ENCODE data around the gene KLK1. TPM values are rescaled to one million over a fixed set of nuclear protein-coding genes. Genes with fewer than 3 reads are reported as not detected.

KLK1 gene
- polyA plus RNA-seq, 1 of the 3 experiments (the other 2 are of a cell fraction): not detected

DNA sequence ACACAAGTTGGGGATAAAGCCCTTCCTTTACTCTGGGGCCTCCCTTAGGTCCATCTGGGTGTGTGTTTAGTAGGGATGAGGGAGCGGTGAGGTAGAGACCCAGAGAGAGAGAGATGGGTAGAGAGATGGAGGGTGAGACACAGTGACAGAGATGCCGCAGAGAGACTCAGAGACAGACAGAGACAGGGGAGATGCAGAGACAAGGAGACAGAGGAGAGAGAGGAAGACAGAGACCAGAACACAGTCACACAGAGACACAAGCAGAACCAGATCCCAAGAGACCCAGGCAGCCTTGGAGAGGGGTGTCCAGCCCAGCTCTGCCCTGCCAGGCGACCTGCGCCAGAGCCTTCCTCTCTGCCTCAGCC is 2.4 kb downstream of the KLK1 start (continued):
- TF ChIP-seq, protein P1, sequence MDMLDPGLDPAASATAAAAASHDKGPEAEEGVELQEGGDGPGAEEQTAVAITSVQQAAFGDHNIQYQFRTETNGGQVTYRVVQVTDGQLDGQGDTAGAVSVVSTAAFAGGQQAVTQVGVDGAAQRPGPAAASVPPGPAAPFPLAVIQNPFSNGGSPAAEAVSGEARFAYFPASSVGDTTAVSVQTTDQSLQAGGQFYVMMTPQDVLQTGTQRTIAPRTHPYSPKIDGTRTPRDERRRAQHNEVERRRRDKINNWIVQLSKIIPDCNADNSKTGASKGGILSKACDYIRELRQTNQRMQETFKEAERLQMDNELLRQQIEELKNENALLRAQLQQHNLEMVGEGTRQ (IDR thresholded peaks at IDR 0.05; ENCODE audit: borderline replicate concordance, low read depth, low read length): no peak
- TF ChIP-seq MEF2A (IDR thresholded peaks at IDR 0.05; ENCODE audit: borderline replicate concordance, low read depth): no peak
- TF ChIP-seq, protein P2, sequence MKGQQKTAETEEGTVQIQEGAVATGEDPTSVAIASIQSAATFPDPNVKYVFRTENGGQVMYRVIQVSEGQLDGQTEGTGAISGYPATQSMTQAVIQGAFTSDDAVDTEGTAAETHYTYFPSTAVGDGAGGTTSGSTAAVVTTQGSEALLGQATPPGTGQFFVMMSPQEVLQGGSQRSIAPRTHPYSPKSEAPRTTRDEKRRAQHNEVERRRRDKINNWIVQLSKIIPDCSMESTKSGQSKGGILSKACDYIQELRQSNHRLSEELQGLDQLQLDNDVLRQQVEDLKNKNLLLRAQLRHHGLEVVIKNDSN (IDR thresholded peaks at IDR 0.05; ENCODE audit: borderline replicate concordance, low read depth): no peak
- TF ChIP-seq TEAD4 (IDR thresholded peaks at IDR 0.05; ENCODE audit: borderline replicate concordance, insufficient read depth): no peak
- TF ChIP-seq, protein P3, sequence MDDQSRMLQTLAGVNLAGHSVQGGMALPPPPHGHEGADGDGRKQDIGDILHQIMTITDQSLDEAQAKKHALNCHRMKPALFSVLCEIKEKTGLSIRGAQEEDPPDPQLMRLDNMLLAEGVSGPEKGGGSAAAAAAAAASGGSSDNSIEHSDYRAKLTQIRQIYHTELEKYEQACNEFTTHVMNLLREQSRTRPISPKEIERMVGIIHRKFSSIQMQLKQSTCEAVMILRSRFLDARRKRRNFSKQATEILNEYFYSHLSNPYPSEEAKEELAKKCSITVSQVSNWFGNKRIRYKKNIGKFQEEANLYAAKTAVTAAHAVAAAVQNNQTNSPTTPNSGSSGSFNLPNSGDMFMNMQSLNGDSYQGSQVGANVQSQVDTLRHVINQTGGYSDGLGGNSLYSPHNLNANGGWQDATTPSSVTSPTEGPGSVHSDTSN (IDR thresholded peaks at IDR 0.05): no peak
- no peak for TF ChIP-seq YY1 (IDR thresholded peaks at IDR 0.05; ENCODE audit: low read depth)

DNA sequence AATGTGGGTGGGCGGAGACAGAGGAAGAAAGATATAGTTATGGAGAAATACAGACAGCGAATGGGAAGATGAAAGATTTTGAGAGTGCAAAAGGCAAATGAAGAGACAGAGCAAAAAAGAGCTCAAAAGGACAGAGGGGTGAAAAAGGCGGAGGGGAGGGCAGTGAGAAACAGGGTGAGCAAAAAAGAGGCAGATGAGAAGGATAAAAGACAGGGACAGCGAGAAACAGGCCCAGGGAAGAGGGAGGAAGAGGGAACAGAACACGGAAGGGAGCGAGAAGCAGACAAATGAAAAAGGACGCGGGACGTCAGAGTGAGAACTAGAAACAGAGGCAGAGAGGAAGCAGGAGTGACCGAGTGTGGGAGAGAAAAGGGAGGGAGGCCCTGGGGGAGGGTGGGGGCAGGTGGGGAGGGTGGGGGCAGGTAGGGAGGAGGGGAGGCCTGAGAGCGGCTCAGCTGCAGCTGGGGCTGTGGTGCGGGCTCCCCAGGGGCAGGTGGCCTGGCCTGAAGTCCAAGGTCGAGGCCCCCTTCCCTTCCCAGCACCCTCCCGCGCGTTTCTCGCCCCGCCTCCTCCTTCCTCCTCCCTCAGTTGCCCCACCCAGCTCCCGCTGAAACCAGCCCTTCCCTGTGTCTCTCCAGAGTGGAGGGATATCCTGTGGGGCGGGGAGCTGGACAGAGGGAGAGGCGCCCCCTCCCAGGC is 2.9 kb downstream of the KLK1 start:
- peaks cover 0 to 5% of the 10 kb centered on the region in 2 experiments; a peak in 1 of 4 replicates for H3K4me1 ChIP-seq (ENCODE audit: control insufficient read depth in 1 of 2, insufficient read depth in 2 of 2, low read depth in 1 of 2, low read length in 1 of 2)
- no peaks in the 10 kb centered on the region for H3F3A ChIP-seq (replicated peaks; ENCODE audit: insufficient read depth)
- H3K27me3 ChIP-seq (ENCODE audit: insufficient read depth): peaks cover 55% of the 10 kb centered on the region
- ChIA-PET POLR2A (interaction anchor here (1.9 kb wide), 1 partner anchor 17 kb away, joined by 4 read pairs; no protein-coding TSS in a partner anchor), CTCF (interaction anchor here (1.4 kb wide), 1 partner anchor 17 kb away, joined by 4 read pairs; no protein-coding TSS in a partner anchor)
- no peak overlapping the region for H3K4me2 ChIP-seq
- H3K36me3 ChIP-seq (replicated peaks in 1 of 2; ENCODE audit: control insufficient read depth in 1 of 2, insufficient read depth in 2 of 2, low read length in 1 of 2): no peaks in the 10 kb centered on the region
- no peak for DNase-seq
- H3K4me3 ChIP-seq (ENCODE audit: low read depth in 2 of 2, low read length in 1 of 2): no peak overlapping the region
- H3K79me2 ChIP-seq (ENCODE audit: insufficient read depth): no peaks in the 10 kb centered on the region
- no peaks in the 10 kb centered on the region for H3K9me2 ChIP-seq
- WGBS (ENCODE audit: low lambda C conversion rate): 41% methylated on average over 14 of the region's 21 CpGs
- no peak overlapping the region for H3K27ac ChIP-seq (ENCODE audit: low read depth in 2 of 2, low read length in 1 of 2)
- no peak overlapping the region for H3K9ac ChIP-seq
- H3K9me3 ChIP-seq: no peaks in the 10 kb centered on the region
- H2AFZ ChIP-seq (ENCODE audit: low read depth): no peak overlapping the region
- H4K20me1 ChIP-seq (ENCODE audit: insufficient read depth): no peaks in the 10 kb centered on the region
- TF ChIP-seq MXI1 (IDR thresholded peaks at IDR 0.05; ENCODE audit: low read depth, low read length) (no peak), SMC3 (IDR thresholded peaks at IDR 0.05; ENCODE audit: low read depth, low read length) (no peak), TEAD4 (IDR thresholded peaks at IDR 0.05; ENCODE audit: borderline replicate concordance, insufficient read depth) (no peak), RFX5 (IDR thresholded peaks at IDR 0.05; ENCODE audit: low read length) (no peak), GABPA (IDR thresholded peaks at IDR 0.05; ENCODE audit: low read depth) (no peak), JUND (IDR thresholded peaks at IDR 0.05) (no peak), FOXJ3 (CRISPR knock-in tag; IDR thresholded peaks at IDR 0.05) (no peak), RAD21 (IDR thresholded peaks at IDR 0.05; ENCODE audit: low read length) (no peak), NFIC (IDR thresholded peaks at IDR 0.05; ENCODE audit: borderline replicate concordance) (no peak), YY1 (IDR thresholded peaks at IDR 0.05; ENCODE audit: low read depth) (no peak), TAF1 (IDR thresholded peaks at IDR 0.05; ENCODE audit: borderline replicate concordance, low read depth, low read length) (no peak), SIN3A (IDR thresholded peaks at IDR 0.05; ENCODE audit: borderline replicate concordance, low read depth, low read length) (no peak), MEF2A (IDR thresholded peaks at IDR 0.05; ENCODE audit: borderline replicate concordance, low read depth) (no peak), CHD2 (IDR thresholded peaks at IDR 0.05; ENCODE audit: low read length, partially characterized antibody) (no peak), RCOR1 (IDR thresholded peaks at IDR 0.05; ENCODE audit: low read length) (no peak)
- TF ChIP-seq, protein P3 (IDR thresholded peaks at IDR 0.05): no peak
- TF ChIP-seq, protein P4, sequence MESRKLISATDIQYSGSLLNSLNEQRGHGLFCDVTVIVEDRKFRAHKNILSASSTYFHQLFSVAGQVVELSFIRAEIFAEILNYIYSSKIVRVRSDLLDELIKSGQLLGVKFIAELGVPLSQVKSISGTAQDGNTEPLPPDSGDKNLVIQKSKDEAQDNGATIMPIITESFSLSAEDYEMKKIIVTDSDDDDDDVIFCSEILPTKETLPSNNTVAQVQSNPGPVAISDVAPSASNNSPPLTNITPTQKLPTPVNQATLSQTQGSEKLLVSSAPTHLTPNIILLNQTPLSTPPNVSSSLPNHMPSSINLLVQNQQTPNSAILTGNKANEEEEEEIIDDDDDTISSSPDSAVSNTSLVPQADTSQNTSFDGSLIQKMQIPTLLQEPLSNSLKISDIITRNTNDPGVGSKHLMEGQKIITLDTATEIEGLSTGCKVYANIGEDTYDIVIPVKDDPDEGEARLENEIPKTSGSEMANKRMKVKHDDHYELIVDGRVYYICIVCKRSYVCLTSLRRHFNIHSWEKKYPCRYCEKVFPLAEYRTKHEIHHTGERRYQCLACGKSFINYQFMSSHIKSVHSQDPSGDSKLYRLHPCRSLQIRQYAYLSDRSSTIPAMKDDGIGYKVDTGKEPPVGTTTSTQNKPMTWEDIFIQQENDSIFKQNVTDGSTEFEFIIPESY (IDR thresholded peaks at IDR 0.05; ENCODE audit: borderline replicate concordance, low read depth): no peak
- TF ChIP-seq, protein P5, sequence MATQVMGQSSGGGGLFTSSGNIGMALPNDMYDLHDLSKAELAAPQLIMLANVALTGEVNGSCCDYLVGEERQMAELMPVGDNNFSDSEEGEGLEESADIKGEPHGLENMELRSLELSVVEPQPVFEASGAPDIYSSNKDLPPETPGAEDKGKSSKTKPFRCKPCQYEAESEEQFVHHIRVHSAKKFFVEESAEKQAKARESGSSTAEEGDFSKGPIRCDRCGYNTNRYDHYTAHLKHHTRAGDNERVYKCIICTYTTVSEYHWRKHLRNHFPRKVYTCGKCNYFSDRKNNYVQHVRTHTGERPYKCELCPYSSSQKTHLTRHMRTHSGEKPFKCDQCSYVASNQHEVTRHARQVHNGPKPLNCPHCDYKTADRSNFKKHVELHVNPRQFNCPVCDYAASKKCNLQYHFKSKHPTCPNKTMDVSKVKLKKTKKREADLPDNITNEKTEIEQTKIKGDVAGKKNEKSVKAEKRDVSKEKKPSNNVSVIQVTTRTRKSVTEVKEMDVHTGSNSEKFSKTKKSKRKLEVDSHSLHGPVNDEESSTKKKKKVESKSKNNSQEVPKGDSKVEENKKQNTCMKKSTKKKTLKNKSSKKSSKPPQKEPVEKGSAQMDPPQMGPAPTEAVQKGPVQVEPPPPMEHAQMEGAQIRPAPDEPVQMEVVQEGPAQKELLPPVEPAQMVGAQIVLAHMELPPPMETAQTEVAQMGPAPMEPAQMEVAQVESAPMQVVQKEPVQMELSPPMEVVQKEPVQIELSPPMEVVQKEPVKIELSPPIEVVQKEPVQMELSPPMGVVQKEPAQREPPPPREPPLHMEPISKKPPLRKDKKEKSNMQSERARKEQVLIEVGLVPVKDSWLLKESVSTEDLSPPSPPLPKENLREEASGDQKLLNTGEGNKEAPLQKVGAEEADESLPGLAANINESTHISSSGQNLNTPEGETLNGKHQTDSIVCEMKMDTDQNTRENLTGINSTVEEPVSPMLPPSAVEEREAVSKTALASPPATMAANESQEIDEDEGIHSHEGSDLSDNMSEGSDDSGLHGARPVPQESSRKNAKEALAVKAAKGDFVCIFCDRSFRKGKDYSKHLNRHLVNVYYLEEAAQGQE (IDR thresholded peaks at IDR 0.05; ENCODE audit: low read depth, low read length): no peak
